Muscle layer of duodenum (tissue), 2 donors: Measurements from ENCODE around the gene CAND2.

Experiments
- H3K27ac ChIP-seq: one replicate; pipeline ENCODE4 v1.7.0; 2013; ENCODE audit warnings: mild to moderate bottlenecking, low read length
- H3K27me3 ChIP-seq: one replicate; pipeline ENCODE4 v1.7.0; 2013; ENCODE audit warnings: low read depth, mild to moderate bottlenecking, control low read depth, low read length
- H3K36me3 ChIP-seq, 2 donors: one replicate each; pipeline ENCODE4 v1.7.0; 2013; ENCODE audit warnings: low read length in 2 of 2, control low read depth in 1 of 2, mild to moderate bottlenecking in 1 of 2; ENCODE audit not compliant: insufficient read depth in 2 of 2, control insufficient read depth in 1 of 2
- H3K4me1 ChIP-seq, 2 donors: one replicate each; pipeline ENCODE4 v1.7.0; 2013; ENCODE audit warnings: low read length in 2 of 2, mild to moderate bottlenecking in 2 of 2, control low read depth in 1 of 2, moderate library complexity in 1 of 2; ENCODE audit not compliant: insufficient read depth in 2 of 2, control insufficient read depth in 1 of 2
- H3K4me3 ChIP-seq, 2 donors: one replicate each; pipeline ENCODE4 v1.7.0; 2013; ENCODE audit warnings: low read length in 2 of 2, low read depth in 1 of 2, mild to moderate bottlenecking in 1 of 2
- H3K9me3 ChIP-seq, 2 donors: one replicate each; pipeline ENCODE4 v1.7.0; 2013; ENCODE audit warnings: low read length in 2 of 2, control low read depth in 1 of 2, mild to moderate bottlenecking in 1 of 2; ENCODE audit not compliant: control insufficient read depth in 1 of 2
- donor health status: healthy.

CAND2 gene

GRCh38 chr3:12882336-12883310 lies 86.1 kb downstream of the CAND2 start:
- H3K4me3 ChIP-seq, result no peak overlapping the region
- H3K36me3 ChIP-seq, result no peaks in the 10 kb centered on the region
- no peaks in the 10 kb centered on the region for H3K27me3 ChIP-seq
- H3K27ac ChIP-seq, result no peak overlapping the region
- H3K4me1 ChIP-seq, result no peaks in the 10 kb centered on the region
- H3K9me3 ChIP-seq, result no peaks in the 10 kb centered on the region

- Histone ChIP-seq H3K27me3 (no peaks in the 10 kb centered on the region), H3K27ac (no peak overlapping the region), H3K36me3 (no peaks in the 10 kb centered on the region), H3K4me3 (no peak overlapping the region), H3K9me3 (no peaks in the 10 kb centered on the region), H3K4me1 (no peaks in the 10 kb centered on the region)
Observed at GRCh38 chr3:12884186-12884680, 87.8 kb downstream of the CAND2 start.
